ENCODE measurements around the gene TBC1D5. TPM values are rescaled to one million over a fixed set of nuclear protein-coding genes. Genes with fewer than 3 reads are reported as not detected.
"Not testable (repeated sequence)": the region's sequence is repeated elsewhere in the genome, so short reads cannot be mapped to it uniquely, and the experiment has no call there.

The TBC1D5 gene
- total RNA-seq, 2 donors from 2014 or later, result 54.8 to 55.9 TPM

DNA sequence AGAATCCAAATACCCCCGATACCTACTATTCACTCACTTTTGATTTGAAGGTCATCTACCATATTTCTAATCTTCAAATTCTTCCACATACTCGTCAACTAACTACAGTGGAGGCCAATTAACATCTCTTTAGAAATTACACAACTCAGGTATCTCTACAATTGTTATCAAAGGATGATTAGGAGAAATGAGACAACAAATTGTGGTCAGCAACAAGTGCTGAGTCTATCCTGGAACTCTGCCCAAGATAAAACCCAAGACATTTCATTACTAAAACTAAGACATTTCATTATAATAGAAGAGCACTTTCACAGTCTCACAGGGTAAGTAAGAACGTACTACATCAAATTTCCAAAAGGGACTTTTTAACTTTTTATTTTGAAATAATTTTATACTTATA lies 100.0 kb downstream of the TBC1D5 start:
- no peak for DNase-seq (ENCODE audit: low spot score in 2 of 2)
- ATAC-seq, result no peak

DNA sequence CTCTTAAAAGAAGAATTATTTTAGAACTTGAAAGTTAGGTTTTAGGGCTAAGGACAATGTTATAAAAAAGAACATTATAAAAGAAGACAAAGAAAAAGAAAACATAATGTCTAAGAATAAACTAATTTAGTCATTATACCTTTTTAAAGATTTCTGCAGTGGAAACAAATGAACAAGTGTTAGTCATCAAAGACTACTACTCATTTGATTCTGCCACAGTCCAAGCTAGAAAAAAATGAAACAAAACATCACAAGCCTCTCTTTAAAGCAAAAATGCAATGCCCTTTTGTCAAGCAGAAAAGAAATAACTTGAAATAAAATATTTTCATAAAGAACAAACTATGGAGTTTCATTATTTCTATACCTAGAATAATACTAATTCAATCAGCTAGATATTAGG lies 102.0 kb downstream of the TBC1D5 start:
- no peaks in the 10 kb centered on the region for H3K36me3 Mint-ChIP-seq
- peak; percentile 46 to 90 for ATAC-seq
- H3K27ac Mint-ChIP-seq, result no peak overlapping the region
- DNase-seq (ENCODE audit: low spot score in 2 of 2), result no peak
- no peaks in the 10 kb centered on the region for H3K9me3 Mint-ChIP-seq

More for the DNA sequence above, 100.0 kb downstream of the TBC1D5 start:
- Mint-ChIP-seq H3K36me3 (no peaks in the 10 kb centered on the region), H3K9me3 (no peaks in the 10 kb centered on the region), H3K27ac (no peak overlapping the region)

- Mint-ChIP-seq H3K36me3 (no peaks in the 10 kb centered on the region), H3K9me3 (no peaks in the 10 kb centered on the region), H3K27ac (no peak overlapping the region)
- DNase-seq (ENCODE audit: low spot score in 2 of 2) (no peak), ATAC-seq (peak in 1 of 2 donors; percentile 34)
Measured at GRCh38 chr3:17639765-17640164, 102.7 kb downstream of the TBC1D5 start.

GRCh38 chr3:17639257-17639656 lies 103.2 kb downstream of the TBC1D5 start:
- H3K9me3 Mint-ChIP-seq, result no peaks in the 10 kb centered on the region
- ATAC-seq, result peak in 1 of 2 donors; percentile 47
- no peak overlapping the region for H3K27ac Mint-ChIP-seq
- no peaks in the 10 kb centered on the region for H3K36me3 Mint-ChIP-seq
- no peak for DNase-seq (ENCODE audit: low spot score in 2 of 2)

DNA sequence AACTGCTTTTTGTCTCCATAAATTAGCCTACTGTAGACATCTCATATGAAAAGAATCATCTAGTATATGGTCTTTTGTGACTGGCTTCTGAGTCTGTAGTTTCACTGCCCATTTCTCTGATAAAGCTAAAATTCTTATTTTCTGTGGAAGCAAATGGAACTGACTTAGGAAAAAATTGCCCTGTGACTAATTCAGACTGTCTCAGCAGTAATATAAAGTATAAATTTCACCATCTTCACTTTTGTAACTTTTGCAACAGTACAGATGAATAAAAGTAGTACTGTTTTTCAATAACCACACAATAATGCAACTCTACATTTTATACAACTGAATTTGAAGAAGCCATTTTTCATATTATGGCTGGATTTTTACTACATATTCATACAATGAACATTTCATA lies 104.1 kb downstream of the TBC1D5 start:
- no peak overlapping the region for H3K27ac Mint-ChIP-seq
- no peaks in the 10 kb centered on the region for H3K36me3 Mint-ChIP-seq
- no peaks in the 10 kb centered on the region for H3K9me3 Mint-ChIP-seq
- ATAC-seq (no peak), DNase-seq (ENCODE audit: low spot score in 2 of 2) (no peak)

DNA sequence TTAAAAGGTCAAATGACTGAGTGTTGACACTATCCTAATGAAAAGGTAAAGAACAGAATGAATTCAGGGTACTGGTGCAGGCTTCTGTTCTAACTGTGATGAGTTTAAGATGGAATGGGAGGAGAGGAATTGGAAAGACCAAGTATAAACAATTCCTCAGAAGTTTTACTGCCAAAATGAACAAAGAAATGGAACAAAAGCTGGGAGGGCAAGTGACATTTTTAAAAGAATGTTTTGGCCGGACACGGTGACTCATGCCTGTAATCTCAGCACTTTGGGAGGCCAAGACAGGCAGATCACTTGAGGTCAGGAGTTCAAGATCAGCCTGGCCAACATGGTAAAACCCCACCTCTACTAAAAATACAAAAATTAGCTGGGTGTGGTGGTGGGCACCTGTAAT lies 106.8 kb downstream of the TBC1D5 start:
- DNase-seq (ENCODE audit: low spot score in 2 of 2); ATAC-seq; H3K27ac Mint-ChIP-seq; H3K9me3 Mint-ChIP-seq; H3K36me3 Mint-ChIP-seq: not testable (repeated sequence)

GRCh38 chr3:17634964-17635363 lies 107.5 kb downstream of the TBC1D5 start:
- no peak for DNase-seq (ENCODE audit: low spot score in 2 of 2)
- no peaks in the 10 kb centered on the region for H3K36me3 Mint-ChIP-seq
- ATAC-seq, result no peak
- H3K27ac Mint-ChIP-seq, result no peak overlapping the region
- H3K9me3 Mint-ChIP-seq, result no peaks in the 10 kb centered on the region

DNA sequence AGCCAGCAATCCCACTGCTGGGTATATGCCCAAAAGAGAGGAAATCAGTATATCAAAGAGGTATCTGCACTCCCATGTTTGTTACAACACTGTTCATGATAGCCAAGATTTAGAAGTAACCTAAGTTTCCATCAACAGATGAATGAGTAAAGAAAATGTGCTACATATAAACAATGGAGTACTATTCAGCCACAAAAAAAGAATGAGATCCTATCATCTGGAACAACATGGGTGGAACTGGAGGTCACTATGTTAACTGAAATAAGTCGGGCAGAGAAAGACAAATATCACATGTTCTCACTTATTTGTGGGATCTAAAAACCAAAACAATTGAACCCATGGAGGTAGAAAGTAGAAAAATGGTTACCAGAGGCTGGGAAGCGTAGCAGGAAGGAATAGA lies 108.2 kb downstream of the TBC1D5 start:
- DNase-seq (ENCODE audit: low spot score in 2 of 2) (no peak), ATAC-seq (no peak)
- Mint-ChIP-seq H3K9me3 (no peaks in the 10 kb centered on the region), H3K27ac (no peak overlapping the region), H3K36me3 (no peaks in the 10 kb centered on the region)

DNA sequence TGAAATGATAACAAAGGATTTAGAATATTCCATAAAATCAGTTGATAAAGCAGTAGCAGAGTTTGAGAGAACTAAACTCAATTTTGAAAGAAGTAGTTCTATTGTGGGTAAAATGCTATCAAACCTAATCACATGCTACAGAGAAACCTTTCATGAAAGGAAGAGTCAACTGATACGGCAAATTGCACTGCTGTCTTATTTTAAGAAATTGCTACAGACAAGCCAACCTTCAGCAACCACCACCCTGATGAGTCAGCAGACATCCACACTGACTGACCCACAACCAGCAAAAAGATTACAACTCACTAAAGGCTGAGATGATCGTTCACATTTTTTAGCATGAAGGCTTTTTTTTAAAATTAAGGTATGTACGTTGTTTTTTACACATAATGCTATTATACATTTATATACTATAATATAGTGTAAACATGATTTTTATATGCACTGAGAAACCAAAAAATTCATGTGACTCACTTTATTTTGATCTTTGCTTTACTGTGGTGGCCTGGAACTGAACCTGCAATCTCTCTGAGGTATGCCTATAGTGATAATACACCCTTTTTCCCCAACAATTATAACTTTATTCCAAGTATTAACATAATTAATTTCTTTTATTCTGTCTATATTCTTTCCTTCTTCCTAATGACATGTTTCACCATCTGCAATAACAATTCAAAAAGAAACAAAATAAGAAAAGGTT lies 109.9 kb downstream of the TBC1D5 start:
- Mint-ChIP-seq H3K36me3 (no peaks in the 10 kb centered on the region), H3K9me3 (no peaks in the 10 kb centered on the region), H3K27ac (no peak overlapping the region)
- peak; percentile 34 to 70 for ATAC-seq
- no peak for DNase-seq (ENCODE audit: low spot score in 2 of 2)

DNA sequence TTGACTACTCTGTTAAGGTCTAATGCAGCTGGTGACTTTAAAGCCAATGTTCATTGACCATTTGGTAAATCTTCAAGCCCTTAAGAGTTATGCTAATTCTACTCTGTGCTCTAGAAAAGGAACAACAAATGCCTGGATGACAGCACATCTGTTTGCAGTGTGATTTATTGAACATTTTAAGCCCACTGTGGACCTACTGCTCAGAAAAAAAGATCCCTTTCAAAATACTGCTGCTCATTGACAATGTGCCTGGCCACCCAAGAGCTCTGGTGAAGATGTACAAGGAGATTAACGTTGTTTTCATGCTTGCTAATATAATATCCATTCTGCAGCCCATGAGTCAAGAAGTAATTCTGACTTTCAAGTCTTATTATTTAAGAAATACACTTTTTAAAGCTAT lies 110.8 kb downstream of the TBC1D5 start:
- DNase-seq (ENCODE audit: low spot score in 2 of 2) (no peak), ATAC-seq (no peak)
- Mint-ChIP-seq H3K9me3 (no peaks in the 10 kb centered on the region), H3K36me3 (no peaks in the 10 kb centered on the region), H3K27ac (no peak overlapping the region)

GRCh38 chr3:17629400-17629799 lies 113.0 kb downstream of the TBC1D5 start:
- Mint-ChIP-seq H3K27ac (no peak overlapping the region), H3K36me3 (no peaks in the 10 kb centered on the region), H3K9me3 (no peaks in the 10 kb centered on the region)
- no peak for ATAC-seq
- DNase-seq (ENCODE audit: low spot score in 2 of 2), result no peak

DNA sequence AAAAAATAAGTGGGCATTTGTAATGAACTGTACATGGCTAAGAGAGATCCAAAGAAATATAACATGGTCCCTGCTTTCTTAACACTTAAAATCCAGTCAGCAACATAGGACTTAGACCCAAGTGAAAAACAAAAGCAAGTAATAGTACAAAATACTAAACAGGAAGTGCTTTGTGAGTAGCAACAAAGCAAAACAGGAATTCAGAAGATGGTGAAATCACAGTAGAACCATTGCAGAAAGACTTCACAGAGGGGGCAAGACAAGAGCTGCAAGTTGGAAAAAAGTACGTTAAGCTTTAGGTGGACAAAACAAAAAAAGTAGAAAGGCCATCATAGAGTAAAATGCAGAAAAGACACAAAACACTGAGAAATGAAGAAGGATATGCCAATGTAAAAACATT lies 116.0 kb downstream of the TBC1D5 start:
- no peak for DNase-seq (ENCODE audit: low spot score in 2 of 2)
- Mint-ChIP-seq H3K27ac (no peak overlapping the region), H3K36me3 (peaks cover 0 to 10% of the 10 kb centered on the region in 2 donors), H3K9me3 (no peaks in the 10 kb centered on the region)
- no peak for ATAC-seq

GRCh38 chr3:17625133-17625532 lies 117.3 kb downstream of the TBC1D5 start:
- Mint-ChIP-seq H3K27ac (no peak overlapping the region), H3K36me3 (peaks cover 0 to 13% of the 10 kb centered on the region in 2 donors), H3K9me3 (no peaks in the 10 kb centered on the region)
- DNase-seq (ENCODE audit: low spot score in 2 of 2) (no peak), ATAC-seq (no peak)

- ATAC-seq (no peak), DNase-seq (ENCODE audit: low spot score in 2 of 2) (no peak)
- Mint-ChIP-seq H3K36me3 (peaks cover 7 to 15% of the 10 kb centered on the region in 2 donors), H3K9me3 (no peaks in the 10 kb centered on the region), H3K27ac (no peak overlapping the region)
Measured at GRCh38 chr3:17623464-17623863, 119.0 kb downstream of the TBC1D5 start.

DNA sequence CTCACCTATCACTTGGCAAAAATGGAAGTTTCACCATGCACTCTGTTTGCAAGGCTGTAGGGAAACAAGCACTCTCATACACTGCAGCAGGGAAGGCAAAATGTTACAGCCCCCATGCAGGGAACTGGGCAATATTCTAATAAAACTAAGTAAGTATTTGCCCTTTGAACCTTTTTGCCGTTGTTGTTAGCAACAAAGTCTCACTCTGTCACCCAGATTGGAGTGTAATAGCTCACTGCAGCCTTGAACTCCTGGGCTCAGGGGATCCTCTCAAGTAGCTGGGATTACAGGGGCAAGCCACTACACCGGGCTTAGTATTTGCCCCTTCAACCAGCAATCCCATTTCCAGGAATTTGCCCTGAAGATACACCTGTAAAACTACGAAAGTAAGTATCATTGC lies 122.5 kb downstream of the TBC1D5 start:
- DNase-seq (ENCODE audit: low spot score in 2 of 2), result no peak
- Mint-ChIP-seq H3K9me3 (peaks cover 9 to 22% of the 10 kb centered on the region in 2 donors), H3K27ac (no peak overlapping the region), H3K36me3 (peaks cover 41 to 42% of the 10 kb centered on the region in 2 donors)
- ATAC-seq, result no peak

DNA sequence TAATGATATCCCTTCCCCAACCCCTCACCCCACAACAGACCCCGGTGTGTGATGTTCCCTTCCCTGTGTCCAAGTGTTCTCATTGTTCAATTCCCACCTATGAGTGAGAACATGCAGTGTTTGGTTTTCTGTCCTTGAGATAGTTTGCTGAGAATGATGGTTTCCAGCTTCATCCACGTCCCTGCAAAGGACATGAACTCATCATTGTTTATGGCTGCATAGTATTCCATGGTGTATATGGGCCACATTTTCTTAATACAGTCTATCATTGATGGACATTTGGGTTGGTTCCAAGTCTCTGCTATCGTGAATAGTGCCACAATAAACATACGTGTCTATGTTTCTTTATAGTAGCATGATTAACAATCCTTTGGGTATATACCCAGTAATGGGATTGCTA lies 129.4 kb downstream of the TBC1D5 start:
- not testable (repeated sequence) for DNase-seq (ENCODE audit: low spot score in 2 of 2); ATAC-seq; H3K27ac Mint-ChIP-seq
- Mint-ChIP-seq H3K9me3 (peaks cover 9 to 36% of the 10 kb centered on the region in 2 donors), H3K36me3 (peaks cover 30 to 52% of the 10 kb centered on the region in 2 donors)

DNA sequence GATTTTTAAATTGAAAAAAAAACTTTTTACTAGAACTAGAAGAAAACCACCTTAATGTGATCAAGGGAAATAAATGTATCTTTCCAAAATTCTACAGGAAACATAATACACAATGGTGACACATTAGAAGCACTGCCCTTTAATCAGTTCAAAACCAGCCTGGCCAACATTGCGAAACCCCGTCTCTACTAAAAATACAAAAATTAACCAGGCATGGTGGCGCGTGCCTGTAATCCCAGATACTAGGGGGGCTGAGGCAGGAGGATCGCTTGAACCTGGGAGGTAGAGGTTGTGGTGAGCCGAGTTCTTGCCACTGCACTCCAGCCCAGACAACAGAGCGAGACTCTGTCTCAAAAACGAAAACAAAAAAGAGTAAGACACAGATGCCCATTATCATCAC lies 134.5 kb downstream of the TBC1D5 start:
- H3K36me3 Mint-ChIP-seq, result peaks cover 12 to 20% of the 10 kb centered on the region in 2 donors
- DNase-seq (ENCODE audit: low spot score in 2 of 2), result no peak
- ATAC-seq, result no peak

GRCh38 chr3:17605934-17606333 lies 136.5 kb downstream of the TBC1D5 start:
- Mint-ChIP-seq H3K9me3 (peaks cover 5% of the 10 kb centered on the region in 2 donors), H3K36me3 (peaks cover 12 to 14% of the 10 kb centered on the region in 2 donors), H3K27ac (no peak overlapping the region)
- ATAC-seq, result no peak
- no peak for DNase-seq (ENCODE audit: low spot score in 2 of 2)

More for the DNA sequence above, 134.5 kb downstream of the TBC1D5 start:
- no peak overlapping the region for H3K27ac Mint-ChIP-seq
- H3K9me3 Mint-ChIP-seq, result peaks cover 5 to 10% of the 10 kb centered on the region in 2 donors
